IMR-90 (cell line): ENCODE results near the gene LRRC75A. TPM values are rescaled to one million over a fixed set of nuclear protein-coding genes. Genes with fewer than 3 reads are reported as not detected.
A peak's percentile ranks its signal among the peaks of the same experiment; 100 is the strongest.

Experiments used
- ATAC-seq: fragments of 200-7000 bp; cut with Tn5 transposase; 2 replicates; pipeline ENCODE4 v1.9.1; 2020; ENCODE audit warnings: low read depth, mild to moderate bottlenecking, moderate library complexity
- BruUV-seq: library from RNA; stranded (reverse); fragments of 400-500 nt; replicated peaks from 2 replicates; lab custom pipeline; 2021; lab: Mats Ljungman, UMichigan
- CTCF ChIA-PET: fragments of 300-600 bp; formaldehyde crosslinking; extraction: SDS; loops from one replicate; lab custom pipeline; 2021; ENCODE audit warnings: antibody characterized with exemption; lab: Yijun Ruan, JAX
- POLR2A ChIA-PET: fragments of 300-600 bp; sonication (Branson Sonifier 250); formaldehyde crosslinking; loops from one replicate; lab custom pipeline; 2022; ENCODE audit warnings: antibody characterized with exemption; ENCODE audit not compliant: unreplicated experiment; lab: Charles Lee
- DNase-seq: peaks from one replicate; pipeline ENCODE4 v3.0.0; 2013
- H2AFZ ChIP-seq: replicated peaks from 2 replicates; pipeline ENCODE3; 2013; ENCODE audit warnings: low read length, mild to moderate bottlenecking; ENCODE audit not compliant: poor library complexity
- H2AK5ac ChIP-seq: 2 replicates; pipeline ENCODE4 v1.6.1; 2013; ENCODE audit warnings: low read depth, low read length, inconsistent platforms
- H2AK9ac ChIP-seq: replicated peaks from 2 replicates; pipeline ENCODE3; 2013; ENCODE audit warnings: mild to moderate bottlenecking, low read depth, low read length, moderate library complexity; ENCODE audit not compliant: poor library complexity
- H2BK120ac ChIP-seq: 2 replicates; pipeline ENCODE4 v1.6.1; 2013; ENCODE audit warnings: low read depth, low read length, inconsistent platforms
- H2BK15ac ChIP-seq: 3 replicates; pipeline ENCODE4 v1.6.1; 2013; ENCODE audit warnings: low read depth, low read length, inconsistent platforms
- H2BK20ac ChIP-seq: 2 replicates; pipeline ENCODE4 v1.6.1; 2013; ENCODE audit warnings: low read depth, mild to moderate bottlenecking, inconsistent platforms, low read length, moderate library complexity
- H2BK5ac ChIP-seq: 2 replicates; pipeline ENCODE4 v1.6.1; 2013; ENCODE audit warnings: mild to moderate bottlenecking, low read depth, low read length, inconsistent platforms; ENCODE audit not compliant: poor library complexity, severe bottlenecking
- H3K14ac ChIP-seq: replicated peaks from 2 replicates; pipeline ENCODE4 v1.6.1; 2013; ENCODE audit warnings: low read depth, low read length, inconsistent platforms
- H3K18ac ChIP-seq: 2 replicates; pipeline ENCODE4 v1.6.1; 2013; ENCODE audit warnings: low read depth, low read length, control low read depth
- H3K23ac ChIP-seq: 2 replicates; pipeline ENCODE4 v1.6.1; 2013; ENCODE audit warnings: low read depth, low read length, inconsistent platforms
- H3K27ac ChIP-seq: 2 replicates; pipeline ENCODE4 v1.5.1; 2013; ENCODE audit warnings: mild to moderate bottlenecking, control low read depth, low read length; ENCODE audit not compliant: insufficient read depth
- H3K27me3 ChIP-seq: 2 replicates; pipeline ENCODE4 v1.6.1; 2013; ENCODE audit warnings: low read length; ENCODE audit not compliant: control insufficient read depth, insufficient read depth
- H3K36me3 ChIP-seq: 2 replicates; pipeline ENCODE4 v1.6.1; 2013; ENCODE audit warnings: low read length, mixed read lengths; ENCODE audit not compliant: control insufficient read depth, insufficient read depth
- H3K4ac ChIP-seq: 2 replicates; pipeline ENCODE4 v1.6.1; 2013; ENCODE audit warnings: low read depth, low read length, inconsistent platforms
- H3K4me1 ChIP-seq: 2 replicates; pipeline ENCODE4 v1.6.1; 2013; ENCODE audit warnings: low read length, mixed read lengths; ENCODE audit not compliant: control insufficient read depth, insufficient read depth
- H3K4me2 ChIP-seq: 2 replicates; pipeline ENCODE4 v1.6.1; 2013; ENCODE audit warnings: low read depth, mild to moderate bottlenecking, control low read depth, low read length, moderate library complexity
- H3K4me3 ChIP-seq: 2 replicates; pipeline ENCODE4 v1.5.1; 2013; ENCODE audit warnings: low read depth, mild to moderate bottlenecking, control low read depth, low read length, moderate library complexity; ENCODE audit not compliant: insufficient read depth
- H3K56ac ChIP-seq: 2 replicates; pipeline ENCODE4 v1.6.1; 2013; ENCODE audit warnings: low read length, inconsistent platforms; ENCODE audit not compliant: insufficient read depth; ENCODE audit errors: extremely low read depth
- H3K79me1 ChIP-seq, 2 experiments: 2 replicates each; pipeline ENCODE4 v1.6.1; 2013; ENCODE audit warnings: low read length in 2 of 2, inconsistent platforms in 1 of 2, low read depth in 1 of 2
- H3K9ac ChIP-seq: 2 replicates; pipeline ENCODE4 v1.6.1; 2013; ENCODE audit warnings: low read depth, low read length, control low read depth
- H3K9me1 ChIP-seq: 2 replicates; pipeline ENCODE4 v1.6.1; 2013; ENCODE audit warnings: low read length, inconsistent platforms; ENCODE audit not compliant: insufficient read depth
- H3K9me3 ChIP-seq: 2 replicates; pipeline ENCODE4 v1.6.1; 2013; ENCODE audit warnings: low read length; ENCODE audit not compliant: control insufficient read depth, insufficient read depth
- H4K20me1 ChIP-seq: 2 replicates; pipeline ENCODE4 v1.6.1; 2013; ENCODE audit warnings: low read length, inconsistent platforms; ENCODE audit not compliant: insufficient read depth
- H4K5ac ChIP-seq: 2 replicates; pipeline ENCODE4 v1.6.1; 2013; ENCODE audit warnings: mild to moderate bottlenecking, low read depth, low read length, control low read depth
- H4K8ac ChIP-seq, 2 experiments: 2 replicates each; pipeline ENCODE4 v1.6.1; 2013; ENCODE audit warnings: low read depth in 2 of 2, low read length in 2 of 2, control low read depth in 1 of 2, inconsistent platforms in 1 of 2
- H4K91ac ChIP-seq: 2 replicates; pipeline ENCODE4 v1.6.1; 2013; ENCODE audit warnings: low read depth, low read length, inconsistent platforms; ENCODE audit not compliant: insufficient read depth
- BHLHE40 ChIP-seq: fragments of 150-350 bp; IDR thresholded peaks from 2 replicates; pipeline ENCODE4 v1.6.1; 2016; ENCODE audit warnings: mild to moderate bottlenecking, low read depth, low read length
- CTCF ChIP-seq: conservative IDR thresholded peaks from 2 replicates; pipeline ENCODE4 v1.5.1; 2012; ENCODE audit warnings: mild to moderate bottlenecking, low read depth, low read length, improper control_type of control experiment
- ELK1 ChIP-seq: fragments of 150-350 bp; IDR thresholded peaks from 2 replicates; pipeline ENCODE4 v1.6.1; 2016; ENCODE audit warnings: low read depth, mild to moderate bottlenecking, low read length, moderate library complexity, borderline replicate concordance
- MAFK ChIP-seq: IDR thresholded peaks from 2 replicates; pipeline ENCODE4 v1.6.1; 2012; ENCODE audit warnings: low read depth, low read length, improper control_type of control experiment
- NFE2L2 ChIP-seq: fragments of 150-350 bp; IDR thresholded peaks from 2 replicates; pipeline ENCODE4 v1.6.1; 2016; ENCODE audit warnings: low read depth, mild to moderate bottlenecking, low read length
- RCOR1 ChIP-seq: IDR thresholded peaks from 2 replicates; pipeline ENCODE4 v1.6.1; 2012; ENCODE audit warnings: mild to moderate bottlenecking, low read length, improper control_type of control experiment; ENCODE audit not compliant: insufficient replicate concordance
- RFX5 ChIP-seq: IDR thresholded peaks from 2 replicates; pipeline ENCODE4 v1.8.0; 2012; ENCODE audit warnings: low read depth, mild to moderate bottlenecking, low read length, moderate library complexity
- WGBS, 2 experiments: methylation state at CpG; one replicate each; pipeline versions ENCODE4 v1.1.5 to v1.1.7; 2013; ENCODE audit warnings: missing lambda C conversion rate in 2 of 2; ENCODE audit not compliant: insufficient read length in 1 of 2; ENCODE audit errors: extremely low coverage in 2 of 2; 5-methylcytosine and 5-hydroxymethylcytosine counted together
- dilution Hi-C: fragments of 300-500 bp; cut with HindIII; formaldehyde crosslinking; loops from one replicate; pipeline ENCODE4 v1.14.3; 2018; ENCODE audit warnings: low sequenced_read_pairs; ENCODE audit not compliant: unreplicated experiment
- in situ Hi-C: fragments of 300-500 bp; cut with MboI; formaldehyde crosslinking; loops from 3 replicates; pipeline ENCODE4 v1.14.3; 2019; ENCODE audit warnings: low sequenced_read_pairs, inconsistent platforms, mixed read lengths
- intact Hi-C: fragments of 100-400 bp; cut with micrococcal nuclease; formaldehyde crosslinking; loops from 2 replicates; pipeline ENCODE4 v1.10.0; 2022
- polyA plus RNA-seq, 3 experiments: library from polyadenylated mRNA; depleted of rRNA; stranded (reverse); fragments of >200 nt; gene quantifications; 2 replicates each; pipeline ENCODE4 v1.2.3, GENCODE V29; 2012; ENCODE audit warnings: low replicate concordance in 1 of 3
- total RNA-seq: library from RNA; depleted of rRNA; stranded (reverse); fragments of >200 nt; gene quantifications from 2 replicates; pipeline ENCODE4 v1.2.3, GENCODE V29; 2012

LRRC75A gene
- total and polyA plus RNA-seq, 2 of the 4 experiments (the other 2 are of a cell fraction), result 0.72 to 1.0 TPM

DNA sequence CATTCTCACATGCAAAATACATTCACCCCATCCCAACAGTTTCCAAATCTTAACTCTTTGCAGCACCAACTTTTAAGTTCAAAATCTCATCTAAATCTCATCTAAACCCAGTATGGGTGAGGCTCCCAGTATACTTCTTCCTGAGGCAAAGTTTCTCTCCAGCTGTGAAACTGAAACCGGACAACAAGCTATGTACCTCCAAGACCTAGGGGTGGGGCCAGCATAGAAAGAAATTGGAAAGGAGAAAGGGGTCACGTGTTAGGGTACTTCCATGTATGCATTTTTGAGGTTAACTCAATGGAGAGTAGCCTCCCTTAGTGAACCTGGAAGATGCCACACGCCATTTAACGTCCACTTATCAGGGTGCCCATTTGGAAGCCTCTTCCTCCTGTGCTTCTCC is 23.9 kb upstream of the LRRC75A start:
- Histone ChIP-seq H3K4me2 (no peak overlapping the region), H3K79me1 (no peaks in the 10 kb centered on the region), H3K23ac (no peak overlapping the region), H3K27me3 (peaks cover 2% of the 10 kb centered on the region; the same call in 1 of the 2 replicates), H3K4me1 (peaks cover 2% of the 10 kb centered on the region), H2BK20ac (peak overlapping the region; percentile 5; the same call in 1 of the 2 replicates), H3K27ac (no peak overlapping the region), H3K56ac (no peak overlapping the region), H4K5ac (no peak overlapping the region), H3K18ac (no peak overlapping the region), H2AFZ (peak overlapping the region; percentile 75), H2BK5ac (no peak overlapping the region), H2BK120ac (peak overlapping the region; percentile 75), H2AK5ac (peak overlapping the region; percentile 87; the same call in 1 of the 2 replicates), H3K9me3 (no peaks in the 10 kb centered on the region), H3K9ac (no peak overlapping the region), H3K4ac (peak overlapping the region; percentile 79; the same call in 1 of the 2 replicates), H4K91ac (peak overlapping the region; percentile 40; the same call in 1 of the 2 replicates), H4K8ac (peak overlapping the region; percentile 56 to 74; a peak in 2 of 4 replicates), H2AK9ac (no peak overlapping the region), H3K4me3 (no peak overlapping the region), H3K14ac (peak overlapping the region; percentile 88; the same call in 1 of the 2 replicates), H4K20me1 (no peaks in the 10 kb centered on the region), H3K9me1 (peaks cover 3% of the 10 kb centered on the region; the same call in 1 of the 2 replicates), H2BK15ac (peak overlapping the region; percentile 69; the same call in 2 of the 3 replicates), H3K36me3 (no peaks in the 10 kb centered on the region)
- in situ Hi-C loops, result loop anchor here (5.0 kb wide), 1 partner anchor 49 kb away; no protein-coding TSS in a partner anchor
- CTCF ChIA-PET, result interaction anchor here (1.1 kb wide), 1 partner anchor 52 kb away, joined by 3 read pairs; no protein-coding TSS in a partner anchor
- intact Hi-C loops, result no loop called here
- TF ChIP-seq MAFK (no peak), RFX5 (no peak), ELK1 (no peak), RCOR1 (no peak), BHLHE40 (no peak), NFE2L2 (no peak), CTCF (no peak)
- BruUV-seq, result no TSS peak
- POLR2A ChIA-PET, result no interaction called here
- no peak for DNase-seq
- dilution Hi-C loops, result no loop called here
- WGBS, 2 experiments, result 100% methylated on average over 1 of the region's 4 CpGs; no CpG with 5 or more reads in 1 of the 2 experiments
- no peak for ATAC-seq
